Psoas muscle (tissue), 8 donors: Measurements from ENCODE around the gene LSP1. TPM values are rescaled to one million over a fixed set of nuclear protein-coding genes. Genes with fewer than 3 reads are reported as not detected.

Source experiments
- ATAC-seq, 4 donors: fragments of 200-7000 bp; cut with Tn5 transposase; one replicate each; pipeline ENCODE4 v1.9.1; 2020; ENCODE audit warnings: moderate library complexity in 3 of 4, mild to moderate bottlenecking in 2 of 4
- DNase-seq, 2 donors: peaks; one replicate each; pipeline ENCODE4 v3.0.0-alpha.2; 2020
- H3K27ac ChIP-seq: fragments of 200-600 bp; one replicate; pipeline ENCODE4 v1.8.0; 2022
- H3K27me3 ChIP-seq, 3 donors: fragments of 200-600 bp in 1 of 3; one replicate each; pipeline versions ENCODE4 v1.6.1 to v1.8.0; 2013 to 2022; ENCODE audit warnings: low read length in 2 of 3, mild to moderate bottlenecking in 2 of 3, moderate library complexity in 1 of 3; ENCODE audit not compliant: insufficient read depth in 3 of 3
- H3K36me3 ChIP-seq, 2 donors: fragments of 200-600 bp in 1 of 2; one replicate each; pipeline versions ENCODE4 v1.6.1 to v1.8.0; 2013 to 2022; ENCODE audit warnings: low read depth in 1 of 2, mild to moderate bottlenecking in 1 of 2, moderate library complexity in 1 of 2; ENCODE audit not compliant: insufficient read depth in 1 of 2
- H3K4me1 ChIP-seq: fragments of 200-600 bp; one replicate; pipeline ENCODE4 v1.8.0; 2022
- H3K4me3 ChIP-seq: fragments of 200-600 bp; one replicate; pipeline ENCODE4 v1.8.0; 2022; ENCODE audit warnings: mild to moderate bottlenecking
- H3K9me3 ChIP-seq: fragments of 200-600 bp; one replicate; pipeline ENCODE4 v1.8.0; 2022
- WGBS, 3 donors: extraction: QIAGEN DNeasy Blood & Tissue Kit; methylation state at CpG; one replicate each; pipeline versions ENCODE4 v1.1.6 to v1.1.7; 2013; 5-methylcytosine and 5-hydroxymethylcytosine counted together
- intact Hi-C, 2 donors: fragments of 100-400 bp; cut with DNase I; formaldehyde crosslinking; loops; one replicate each; pipeline versions ENCODE4 v1.11.0 to v1.14.2; 2022
- polyA plus RNA-seq, 3 donors: library from polyadenylated mRNA; stranded (reverse); fragments of 200-250 nt; gene quantifications; one replicate each; pipeline ENCODE4 v1.2.3, GENCODE V29; 2013
- total RNA-seq, 4 donors: library from RNA; stranded (reverse); fragmentation: NEBNext Ultra II Directional in 2 of 4; extraction: Animal tissue kit (Norgen Biotek cat#: 25700) in 2 of 4; gene quantifications; one replicate each; pipeline versions ENCODE4 v1.2.1 to v1.2.4, GENCODE V29; 2021 to 2023
- TF ChIP-seq, protein P1 (sequence below): fragments of 200-600 bp; IDR thresholded peaks from one replicate; pipeline ENCODE4 v1.8.0; 2022; ENCODE audit warnings: antibody characterized with exemption
- donor health status: healthy with polysubstance abuse.
- donor health status: DM: no; HTN: no; CAD: no; lungs with moderate emphysema.
- donor health status: Bipolar disorder and iron deficiency.
- donor health status: healthy.
- donor health status: DM: yes; HTN: yes; CAD: no.
- donor health status: DM: no; HTN: no; CAD: no.
- donor health status: DM: no; HTN: no; CAD: no.
- donor health status: DM: yes; HTN: yes; CAD: no.

Gene LSP1
- total and polyA plus RNA-seq, 7 donors: 7.5 to 27.1 (median 14.4) TPM

DNA sequence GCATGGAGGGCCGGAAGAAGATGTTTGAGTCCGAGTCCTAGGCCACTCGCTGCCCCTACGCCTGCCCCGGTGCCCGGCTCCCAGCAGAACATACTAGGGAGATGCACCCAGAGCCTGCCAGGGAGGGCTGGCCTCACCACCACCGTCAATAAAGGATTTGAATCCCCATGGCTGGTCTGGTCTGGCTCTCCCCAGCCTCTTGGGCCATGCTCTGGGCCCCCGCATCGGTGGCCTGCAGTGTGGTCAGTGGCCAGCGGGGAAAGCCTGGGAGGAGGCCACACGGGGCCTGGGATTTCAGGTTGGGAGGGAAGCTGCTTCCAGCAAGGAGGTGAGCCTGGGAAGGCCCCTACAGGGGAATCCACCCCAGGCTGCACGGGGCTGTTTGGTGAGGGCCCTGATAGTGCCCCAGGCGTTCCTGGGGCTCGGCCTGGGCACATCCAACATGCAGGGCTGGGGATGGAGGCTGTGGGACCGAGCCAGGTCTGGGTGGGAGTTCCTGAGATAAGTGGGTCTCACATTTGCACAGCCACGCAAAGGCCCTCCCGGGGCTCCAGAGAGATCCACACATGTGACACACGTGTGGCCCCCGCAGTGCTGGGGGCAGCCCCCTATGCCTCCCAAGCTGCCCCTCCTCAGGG is 11.3 kb upstream of the LSP1 start:
- Histone ChIP-seq H3K27me3 (no peaks in the 10 kb centered on the region), H3K4me3 (peak overlapping the region; percentile 72), H3K4me1 (peaks cover 11% of the 10 kb centered on the region), H3K9me3 (no peaks in the 10 kb centered on the region), H3K36me3 (peaks cover 0 to 7% of the 10 kb centered on the region in 2 donors), H3K27ac (peak overlapping the region; percentile 93)
- TF ChIP-seq, protein P1, sequence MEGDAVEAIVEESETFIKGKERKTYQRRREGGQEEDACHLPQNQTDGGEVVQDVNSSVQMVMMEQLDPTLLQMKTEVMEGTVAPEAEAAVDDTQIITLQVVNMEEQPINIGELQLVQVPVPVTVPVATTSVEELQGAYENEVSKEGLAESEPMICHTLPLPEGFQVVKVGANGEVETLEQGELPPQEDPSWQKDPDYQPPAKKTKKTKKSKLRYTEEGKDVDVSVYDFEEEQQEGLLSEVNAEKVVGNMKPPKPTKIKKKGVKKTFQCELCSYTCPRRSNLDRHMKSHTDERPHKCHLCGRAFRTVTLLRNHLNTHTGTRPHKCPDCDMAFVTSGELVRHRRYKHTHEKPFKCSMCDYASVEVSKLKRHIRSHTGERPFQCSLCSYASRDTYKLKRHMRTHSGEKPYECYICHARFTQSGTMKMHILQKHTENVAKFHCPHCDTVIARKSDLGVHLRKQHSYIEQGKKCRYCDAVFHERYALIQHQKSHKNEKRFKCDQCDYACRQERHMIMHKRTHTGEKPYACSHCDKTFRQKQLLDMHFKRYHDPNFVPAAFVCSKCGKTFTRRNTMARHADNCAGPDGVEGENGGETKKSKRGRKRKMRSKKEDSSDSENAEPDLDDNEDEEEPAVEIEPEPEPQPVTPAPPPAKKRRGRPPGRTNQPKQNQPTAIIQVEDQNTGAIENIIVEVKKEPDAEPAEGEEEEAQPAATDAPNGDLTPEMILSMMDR: no peak
- ATAC-seq (no peak), DNase-seq (peak; percentile 12 to 55)
- intact Hi-C loops: loop anchor here in 1 of 2 donors (10.0 kb wide), 1 partner anchor 73 kb away; the partner anchor contains the start of gene TNNT3
- WGBS, 3 donors: 57 to 78% (median 57%) methylated on average over 15 to 19 of the region's 19 CpGs

DNA sequence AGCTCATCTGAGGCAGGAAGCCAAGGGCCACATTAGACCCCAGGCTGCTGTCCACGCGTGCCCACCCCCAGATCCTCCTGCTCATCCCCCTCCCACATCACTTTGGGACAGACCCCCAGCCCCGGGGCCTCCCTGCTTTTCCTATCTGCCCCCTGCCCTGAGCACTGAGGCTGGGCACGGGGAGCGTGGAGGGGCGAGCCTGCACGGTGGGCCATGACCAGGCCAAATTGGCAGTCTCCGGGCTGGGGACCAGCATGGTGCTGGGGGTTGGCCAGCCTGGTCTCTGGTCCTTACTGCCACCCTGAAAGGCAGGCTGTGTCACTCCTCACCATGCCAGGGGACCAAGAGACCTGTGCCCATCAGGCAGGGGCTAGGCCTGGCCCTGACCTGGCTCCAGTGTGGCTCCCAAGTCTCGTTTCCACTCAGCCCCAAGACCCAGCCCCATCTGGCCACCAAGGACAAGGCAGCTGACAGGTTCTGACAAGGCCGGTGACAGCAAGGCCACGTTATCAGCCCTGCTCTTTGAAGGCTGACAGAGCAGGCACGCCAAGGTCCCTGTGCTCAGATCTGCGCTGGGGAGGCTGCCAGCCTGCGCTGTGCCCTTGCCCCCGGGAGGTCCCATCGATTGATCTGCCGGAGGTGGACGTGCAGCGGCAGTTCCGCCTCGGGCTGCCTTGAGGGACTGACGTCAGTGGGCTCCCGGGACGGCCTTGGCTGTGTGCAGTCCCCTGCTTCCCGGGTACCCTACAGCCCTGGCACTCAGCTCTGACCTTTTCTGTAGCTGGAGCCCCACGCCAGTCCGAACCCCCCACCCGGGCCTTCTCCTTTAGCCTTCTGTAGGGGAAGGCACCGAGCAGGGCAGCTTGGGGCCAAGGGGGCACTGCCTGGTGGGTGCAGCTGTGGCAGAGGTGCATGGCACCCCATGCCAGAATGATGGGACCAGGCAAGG is 10.5 kb upstream of the LSP1 start:
- peak overlapping the region; percentile 93 for H3K27ac ChIP-seq
- H3K27me3 ChIP-seq: no peaks in the 10 kb centered on the region
- WGBS, 3 donors: 54 to 90% (median 69%) methylated on average over 27 to 29 of the region's 29 CpGs
- peaks cover 0 to 7% of the 10 kb centered on the region in 2 donors for H3K36me3 ChIP-seq
- no peaks in the 10 kb centered on the region for H3K9me3 ChIP-seq
- intact Hi-C loops: loop anchor here in 1 of 2 donors (10.0 kb wide), 1 partner anchor 72 kb away; the partner anchor contains the start of gene TNNT3
- peaks cover 10% of the 10 kb centered on the region for H3K4me1 ChIP-seq
- TF ChIP-seq, protein P1: no peak
- ATAC-seq (peak in 3 of 4 donors; percentile 7 to 23 (median 15)), DNase-seq (peak; percentile 63 to 77)
- H3K4me3 ChIP-seq: peak overlapping the region; percentile 72

- Histone ChIP-seq H3K36me3 (peaks cover 0 to 7% of the 10 kb centered on the region in 2 donors), H3K27me3 (no peaks in the 10 kb centered on the region), H3K4me3 (no peak overlapping the region), H3K27ac (peak overlapping the region; percentile 93), H3K4me1 (peaks cover 3% of the 10 kb centered on the region), H3K9me3 (no peaks in the 10 kb centered on the region)
- ATAC-seq (peak in 2 of 4 donors; percentile 1 to 2), DNase-seq (peak; percentile 20 to 58)
- intact Hi-C loops: loop anchor here in 1 of 2 donors (10.0 kb wide), 1 partner anchor 72 kb away; the partner anchor contains the start of gene TNNT3
- WGBS, 3 donors: 58 to 79% (median 62%) methylated on average over 10 to 11 of the region's 11 CpGs
- TF ChIP-seq, protein P1: no peak
These were observed 9.8 kb upstream of the LSP1 start for GRCh38 chr11:1843098-1843473.

GRCh38 chr11:1843796-1844195 is 9.1 kb upstream of the LSP1 start:
- ATAC-seq (no peak), DNase-seq (peak in 1 of 2 donors; percentile 50)
- WGBS, 3 donors: 82 to 94% (median 85%) methylated on average over 8 of the region's 8 CpGs
- H3K9me3 ChIP-seq: no peaks in the 10 kb centered on the region
- peaks cover 0 to 7% of the 10 kb centered on the region in 2 donors for H3K36me3 ChIP-seq
- peak overlapping the region; percentile 93 for H3K27ac ChIP-seq
- intact Hi-C loops: loop anchor here in 1 of 2 donors (10.0 kb wide), 1 partner anchor 71 kb away; the partner anchor contains the start of gene TNNT3
- H3K4me3 ChIP-seq: no peak overlapping the region
- TF ChIP-seq, protein P1: no peak
- no peaks in the 10 kb centered on the region for H3K27me3 ChIP-seq
- H3K4me1 ChIP-seq: no peaks in the 10 kb centered on the region
